Testis (tissue), 3 donors: Measurements from ENCODE around the gene DMD. TPM values are rescaled to one million over a fixed set of nuclear protein-coding genes. Genes with fewer than 3 reads are reported as not detected.
"Not testable (repeated sequence)": the region's sequence is repeated elsewhere in the genome, so short reads cannot be mapped to it uniquely, and the experiment has no call there.

Experiments used
- DNase-seq: peaks from one replicate; pipeline ENCODE4 v3.0.0-alpha.2; 2019
- H3K27ac ChIP-seq, 2 donors: fragments of 200-600 bp; sonication (generic); one replicate each; pipeline ENCODE4 v1.5.1; 2019
- H3K27me3 ChIP-seq: fragments of 200-600 bp; sonication (generic); one replicate; pipeline ENCODE4 v1.5.1; 2019
- H3K36me3 ChIP-seq: fragments of 200-600 bp; sonication (generic); one replicate; pipeline ENCODE4 v1.5.1; 2017; ENCODE audit warnings: low read depth; ENCODE audit errors: missing control alignments
- H3K4me1 ChIP-seq: fragments of 200-600 bp; sonication (generic); one replicate; pipeline ENCODE4 v1.5.1; 2019
- H3K4me3 ChIP-seq, 2 donors: fragments of 200-600 bp; sonication (generic); one replicate each; pipeline ENCODE4 v1.5.1; 2017 to 2019
- H3K9me3 ChIP-seq: fragments of 200-600 bp; sonication (generic); one replicate; pipeline ENCODE4 v1.5.1; 2017
- CTCF ChIP-seq, 3 experiments: fragments of 450-650 bp in 2 of 3; fragments of 200-600 bp in 1 of 3; sonication (generic) in 1 of 3; IDR thresholded peaks; one replicate each; pipeline ENCODE4 v1.5.1; 2016 to 2019; ENCODE audit warnings: antibody characterized with exemption in 3 of 3, mild to moderate bottlenecking in 2 of 3, moderate library complexity in 1 of 3
- POLR2A ChIP-seq: fragments of 450-650 bp; IDR thresholded peaks from one replicate; pipeline ENCODE4 v1.6.1; 2017; ENCODE audit warnings: antibody characterized with exemption, mild to moderate bottlenecking, moderate library complexity
- WGBS, 2 donors: methylation state at CpG; one replicate each; pipeline ENCODE4 v1.1.5; 2018; 5-methylcytosine and 5-hydroxymethylcytosine counted together
- intact Hi-C: fragments of 100-400 bp; cut with DNase I; formaldehyde crosslinking; loops from one replicate; pipeline ENCODE4 v1.15.1; 2023; ENCODE audit warnings: low total_unique reads
- polyA plus RNA-seq: library from polyadenylated mRNA; stranded (reverse); fragments of 350-450 nt; fragmentation: Illumina TruSeq; extraction: RNeasy Lipid Tissue Mini Kit (QIAGEN cat#74804); gene quantifications from one replicate; pipeline ENCODE4 v1.2.3, GENCODE V29; 2014; ENCODE audit warnings: low read depth, low replicate concordance; ENCODE audit not compliant: insufficient read depth
- total RNA-seq, 2 donors: library from RNA; depleted of rRNA; stranded (reverse); fragments of >200 nt; gene quantifications; one replicate each; pipeline ENCODE4 v1.2.3, GENCODE V29; 2016

DMD gene
- total and polyA plus RNA-seq, 3 donors from 2014 or later = 11.3 to 34.1 (median 24.2) TPM

- DNase-seq = no peak
- H3K9me3 ChIP-seq = no peaks in the 10 kb centered on the region
- no peaks in the 10 kb centered on the region for H3K36me3 ChIP-seq
- no peak for TF ChIP-seq CTCF (IDR thresholded peaks at IDR 0.05)
- TF ChIP-seq POLR2A = no peak
- no peaks in the 10 kb centered on the region for H3K27me3 ChIP-seq
- 74 to 85% methylated on average over 5 of the region's 5 CpGs for WGBS, 2 donors
- no peak overlapping the region for H3K4me3 ChIP-seq
- no peak overlapping the region for H3K27ac ChIP-seq
- intact Hi-C loops = no loop called here
- no peaks in the 10 kb centered on the region for H3K4me1 ChIP-seq
Measured at GRCh38 chrX:31934842-31935370, 1276.4 kb downstream of the DMD start.

- 88 to 96% methylated on average over 3 of the region's 3 CpGs for WGBS, 2 donors
- Histone ChIP-seq H3K4me3 (no peak overlapping the region), H3K27ac (no peak overlapping the region), H3K9me3 (no peaks in the 10 kb centered on the region), H3K36me3 (no peaks in the 10 kb centered on the region), H3K27me3 (no peaks in the 10 kb centered on the region), H3K4me1 (no peaks in the 10 kb centered on the region)
- intact Hi-C loops = no loop called here
- no peak for DNase-seq
- no peak for TF ChIP-seq CTCF (IDR thresholded peaks at IDR 0.05)
- no peak for TF ChIP-seq POLR2A
Measured at GRCh38 chrX:31934015-31934414, 1277.3 kb downstream of the DMD start.

GRCh38 chrX:31932769-31933168 is 1278.6 kb downstream of the DMD start:
- H3K4me1 ChIP-seq = no peaks in the 10 kb centered on the region
- H3K36me3 ChIP-seq = no peaks in the 10 kb centered on the region
- DNase-seq = no peak
- H3K27me3 ChIP-seq = no peaks in the 10 kb centered on the region
- no peak overlapping the region for H3K4me3 ChIP-seq
- no peak overlapping the region for H3K27ac ChIP-seq
- H3K9me3 ChIP-seq = no peaks in the 10 kb centered on the region
- TF ChIP-seq CTCF (IDR thresholded peaks at IDR 0.05) (no peak), POLR2A (no peak)
- intact Hi-C loops = no loop called here
- WGBS, 2 donors = 43 to 75% methylated on average over 1 of the region's 1 CpG

- H3K9me3 ChIP-seq, H3K27ac ChIP-seq, DNase-seq, H3K4me3 ChIP-seq, H3K36me3 ChIP-seq, intact Hi-C loops, H3K4me1 ChIP-seq, H3K27me3 ChIP-seq: not testable (repeated sequence)
- 73 to 82% methylated on average over 10 to 11 of the region's 11 CpGs for WGBS, 2 donors
Measured at GRCh38 chrX:31932320-31932719, 1279.0 kb downstream of the DMD start.

GRCh38 chrX:31931225-31931624 is 1280.1 kb downstream of the DMD start:
- no peak for TF ChIP-seq CTCF (IDR thresholded peaks at IDR 0.05)
- no peak for TF ChIP-seq POLR2A
- 76 to 83% methylated on average over 3 of the region's 3 CpGs for WGBS, 2 donors

More at GRCh38 chrX:31931225-31931624, 1280.1 kb downstream of the DMD start:
- Histone ChIP-seq H3K27me3 (no peaks in the 10 kb centered on the region), H3K9me3 (no peaks in the 10 kb centered on the region), H3K36me3 (no peaks in the 10 kb centered on the region), H3K4me1 (no peaks in the 10 kb centered on the region), H3K4me3 (no peak overlapping the region), H3K27ac (no peak overlapping the region)
- no peak for DNase-seq
- intact Hi-C loops = no loop called here
